ENCODE measurements around the gene CCBE1. TPM values are rescaled to one million over a fixed set of nuclear protein-coding genes. Genes with fewer than 3 reads are reported as not detected.
"Not testable (repeated sequence)": the region's sequence is repeated elsewhere in the genome, so short reads cannot be mapped to it uniquely, and the experiment has no call there.

CCBE1 gene
- not detected in 2 replicates for total RNA-seq (2014; rRNA removed; shearing (Covaris generic))

- no peak for DNase-seq
- Histone ChIP-seq H3K9me3 (replicated peaks) (no peaks in the 10 kb centered on the region), H3K4me3 (no peak within 1 kb of the TSS), H3K36me3 (no peaks in the 10 kb centered on the region), H3K27ac (no peak within 1 kb of the TSS), H3K27me3 (no peaks in the 10 kb centered on the region), H3K4me1 (no peaks in the 10 kb centered on the region)
Measured at GRCh38 chr18:59697236-59697932, at the start of gene CCBE1. Gene CCBE1 (minus strand): TSS chr18:59697423.

- no peak overlapping the region for H3K27ac ChIP-seq
- H3K4me3 ChIP-seq = no peak overlapping the region
- H3K4me1 ChIP-seq = no peaks in the 10 kb centered on the region
- no peaks in the 10 kb centered on the region for H3K27me3 ChIP-seq
- H3K36me3 ChIP-seq = no peaks in the 10 kb centered on the region
- no peak for DNase-seq
- H3K9me3 ChIP-seq (replicated peaks) = no peaks in the 10 kb centered on the region
Measured at GRCh38 chr18:59744271-59744721, 47.1 kb upstream of the CCBE1 start.

- H3K27ac ChIP-seq = no peak overlapping the region
- no peaks in the 10 kb centered on the region for H3K36me3 ChIP-seq
- no peaks in the 10 kb centered on the region for H3K4me1 ChIP-seq
- no peak overlapping the region for H3K4me3 ChIP-seq
- H3K9me3 ChIP-seq (replicated peaks) = no peaks in the 10 kb centered on the region
- DNase-seq = no peak
- no peaks in the 10 kb centered on the region for H3K27me3 ChIP-seq
Measured at GRCh38 chr18:59743566-59743965, 46.3 kb upstream of the CCBE1 start.

- H3K4me1 ChIP-seq = no peaks in the 10 kb centered on the region
- DNase-seq = no peak
- H3K27ac ChIP-seq = no peak overlapping the region
- no peaks in the 10 kb centered on the region for H3K27me3 ChIP-seq
- H3K9me3 ChIP-seq (replicated peaks) = no peaks in the 10 kb centered on the region
- H3K4me3 ChIP-seq = no peak overlapping the region
- H3K36me3 ChIP-seq = no peaks in the 10 kb centered on the region
Measured at GRCh38 chr18:59742325-59743111, 45.3 kb upstream of the CCBE1 start.

GRCh38 chr18:59740141-59740540 is 42.9 kb upstream of the CCBE1 start:
- H3K4me1 ChIP-seq = no peaks in the 10 kb centered on the region
- H3K27ac ChIP-seq = no peak overlapping the region
- no peak for DNase-seq
- H3K4me3 ChIP-seq = no peak overlapping the region
- no peaks in the 10 kb centered on the region for H3K9me3 ChIP-seq (replicated peaks)
- H3K36me3 ChIP-seq = no peaks in the 10 kb centered on the region
- H3K27me3 ChIP-seq = no peaks in the 10 kb centered on the region

- Histone ChIP-seq H3K27me3 (no peaks in the 10 kb centered on the region), H3K36me3 (no peaks in the 10 kb centered on the region), H3K4me1 (no peaks in the 10 kb centered on the region), H3K9me3 (replicated peaks) (no peaks in the 10 kb centered on the region), H3K4me3 (no peak overlapping the region), H3K27ac (no peak overlapping the region)
- DNase-seq = no peak
Measured at GRCh38 chr18:59737776-59738300, 40.6 kb upstream of the CCBE1 start.

GRCh38 chr18:59737335-59737734 is 40.1 kb upstream of the CCBE1 start:
- DNase-seq; H3K36me3 ChIP-seq; H3K9me3 ChIP-seq (replicated peaks); H3K27me3 ChIP-seq; H3K27ac ChIP-seq; H3K4me1 ChIP-seq; H3K4me3 ChIP-seq: not testable (repeated sequence)

- no peak for DNase-seq
- Histone ChIP-seq H3K27me3 (no peaks in the 10 kb centered on the region), H3K4me3 (no peak overlapping the region), H3K4me1 (no peaks in the 10 kb centered on the region), H3K36me3 (no peaks in the 10 kb centered on the region), H3K27ac (no peak overlapping the region), H3K9me3 (replicated peaks) (no peaks in the 10 kb centered on the region)
Measured at GRCh38 chr18:59736061-59736460, 38.8 kb upstream of the CCBE1 start.

- Histone ChIP-seq H3K4me3 (no peak overlapping the region), H3K36me3 (no peaks in the 10 kb centered on the region), H3K9me3 (replicated peaks) (no peaks in the 10 kb centered on the region), H3K27ac (no peak overlapping the region), H3K4me1 (no peaks in the 10 kb centered on the region), H3K27me3 (no peaks in the 10 kb centered on the region)
- DNase-seq = no peak
Measured at GRCh38 chr18:59735269-59735860, 38.1 kb upstream of the CCBE1 start.

- H3K36me3 ChIP-seq = no peaks in the 10 kb centered on the region
- no peaks in the 10 kb centered on the region for H3K9me3 ChIP-seq (replicated peaks)
- H3K27ac ChIP-seq = no peak overlapping the region
- no peaks in the 10 kb centered on the region for H3K4me1 ChIP-seq
- no peak overlapping the region for H3K4me3 ChIP-seq
- H3K27me3 ChIP-seq = no peaks in the 10 kb centered on the region
- no peak for DNase-seq
Measured at GRCh38 chr18:59733421-59733820, 36.2 kb upstream of the CCBE1 start.

GRCh38 chr18:59730896-59731295 is 33.7 kb upstream of the CCBE1 start:
- H3K36me3 ChIP-seq = no peaks in the 10 kb centered on the region
- no peaks in the 10 kb centered on the region for H3K4me1 ChIP-seq
- no peak overlapping the region for H3K4me3 ChIP-seq
- no peaks in the 10 kb centered on the region for H3K9me3 ChIP-seq (replicated peaks)
- no peak for DNase-seq
- H3K27me3 ChIP-seq = no peaks in the 10 kb centered on the region
- H3K27ac ChIP-seq = no peak overlapping the region

- H3K27me3 ChIP-seq = no peaks in the 10 kb centered on the region
- no peaks in the 10 kb centered on the region for H3K9me3 ChIP-seq (replicated peaks)
- H3K36me3 ChIP-seq = no peaks in the 10 kb centered on the region
- H3K4me1 ChIP-seq = no peaks in the 10 kb centered on the region
- no peak overlapping the region for H3K4me3 ChIP-seq
- DNase-seq = no peak
- no peak overlapping the region for H3K27ac ChIP-seq
Measured at GRCh38 chr18:59729781-59730180, 32.6 kb upstream of the CCBE1 start.

- Histone ChIP-seq H3K4me3 (no peak overlapping the region), H3K9me3 (replicated peaks) (no peaks in the 10 kb centered on the region), H3K27ac (no peak overlapping the region)
Measured at GRCh38 chr18:59728816-59729215, 31.6 kb upstream of the CCBE1 start.

GRCh38 chr18:59725142-59725541 is 27.9 kb upstream of the CCBE1 start:
- H3K4me1 ChIP-seq = no peaks in the 10 kb centered on the region
- no peak overlapping the region for H3K4me3 ChIP-seq
- no peaks in the 10 kb centered on the region for H3K9me3 ChIP-seq (replicated peaks)
- no peaks in the 10 kb centered on the region for H3K36me3 ChIP-seq
- no peak overlapping the region for H3K27ac ChIP-seq
- DNase-seq = no peak
- no peaks in the 10 kb centered on the region for H3K27me3 ChIP-seq

More at GRCh38 chr18:59728816-59729215, 31.6 kb upstream of the CCBE1 start:
- Histone ChIP-seq H3K36me3 (no peaks in the 10 kb centered on the region), H3K27me3 (no peaks in the 10 kb centered on the region), H3K4me1 (no peaks in the 10 kb centered on the region)
- DNase-seq = no peak

GRCh38 chr18:59724103-59724502 is 26.9 kb upstream of the CCBE1 start:
- Histone ChIP-seq H3K9me3 (replicated peaks) (no peaks in the 10 kb centered on the region), H3K36me3 (no peaks in the 10 kb centered on the region), H3K4me3 (no peak overlapping the region), H3K4me1 (no peaks in the 10 kb centered on the region), H3K27ac (no peak overlapping the region), H3K27me3 (no peaks in the 10 kb centered on the region)
- DNase-seq = no peak
